GM23338 (cell line): ENCODE measurements around the gene UBE2L6. TPM values are rescaled to one million over a fixed set of nuclear protein-coding genes. Genes with fewer than 3 reads are reported as not detected.

Source experiments
- ATAC-seq: fragments of 200-7000 bp; cut with Tn5 transposase; 3 replicates; pipeline ENCODE4 v1.9.1; 2020
- DNase-seq: peaks from one replicate; pipeline ENCODE4 v3.0.0-alpha.2; 2015; ENCODE audit warnings: low spot score
- H2AFZ ChIP-seq: fragments of 200-600 bp; sonication (generic); 2 replicates; pipeline ENCODE4 v1.8.0; 2016; ENCODE audit warnings: antibody characterized with exemption, mild to moderate bottlenecking, moderate library complexity
- H3F3A ChIP-seq: fragments of 200-600 bp; sonication (generic); replicated peaks from 2 replicates; pipeline ENCODE4 v1.8.0; 2017; ENCODE audit warnings: antibody characterized with exemption, mixed run types, low read depth
- H3K27ac ChIP-seq: fragments of 200-600 bp; sonication (generic); 2 replicates; pipeline ENCODE4 v1.6.1; 2016; ENCODE audit warnings: low read depth
- H3K27me3 ChIP-seq: fragments of 200-600 bp; sonication (generic); 2 replicates; pipeline ENCODE4 v1.8.0; 2016; ENCODE audit warnings: mild to moderate bottlenecking, mixed run types, moderate library complexity; ENCODE audit not compliant: insufficient read depth
- H3K36me3 ChIP-seq: fragments of 200-600 bp; sonication (generic); 2 replicates; pipeline ENCODE4 v1.8.0; 2016; ENCODE audit warnings: mild to moderate bottlenecking; ENCODE audit not compliant: insufficient read depth
- H3K4me1 ChIP-seq: fragments of 200-600 bp; sonication (generic); 2 replicates; pipeline ENCODE4 v1.8.0; 2016; ENCODE audit warnings: mild to moderate bottlenecking, moderate library complexity; ENCODE audit not compliant: insufficient read depth
- H3K4me2 ChIP-seq: fragments of 200-600 bp; sonication (generic); 2 replicates; pipeline ENCODE4 v1.7.1; 2017; ENCODE audit warnings: mixed run types
- H3K4me3 ChIP-seq: fragments of 200-600 bp; sonication (generic); 2 replicates; pipeline ENCODE4 v1.6.1; 2016; ENCODE audit warnings: mixed run types
- H3K79me2 ChIP-seq: fragments of 200-600 bp; sonication (generic); replicated peaks from 2 replicates; pipeline ENCODE4 v1.8.0; 2017; ENCODE audit warnings: mild to moderate bottlenecking; ENCODE audit not compliant: insufficient read depth
- H3K9me2 ChIP-seq: fragments of 200-600 bp; sonication (generic); 2 replicates; pipeline ENCODE4 v1.8.0; 2017; ENCODE audit not compliant: insufficient read depth
- H4K20me1 ChIP-seq: fragments of 200-600 bp; sonication (generic); replicated peaks from 2 replicates; pipeline ENCODE4 v1.8.0; 2017; ENCODE audit warnings: mild to moderate bottlenecking; ENCODE audit not compliant: insufficient read depth
- H3K27ac Mint-ChIP-seq: 2 replicates; pipeline ENCODE4 v1.8.0; 2020; ENCODE audit warnings: inconsistent platforms, mild to moderate bottlenecking, moderate library complexity, mixed read lengths
- H3K27me3 Mint-ChIP-seq: 3 replicates; pipeline ENCODE4 v1.8.0; 2022; ENCODE audit warnings: low read depth, mild to moderate bottlenecking, moderate library complexity, mixed read lengths, inconsistent platforms; ENCODE audit not compliant: insufficient read depth, poor library complexity
- H3K36me3 Mint-ChIP-seq: 3 replicates; pipeline ENCODE4 v1.8.0; 2021; ENCODE audit warnings: low read depth, mild to moderate bottlenecking, inconsistent platforms, moderate library complexity, mixed read lengths
- H3K4me1 Mint-ChIP-seq: 3 replicates; pipeline ENCODE4 v1.8.0; 2020; ENCODE audit warnings: mild to moderate bottlenecking, inconsistent platforms, mixed read lengths
- H3K4me3 Mint-ChIP-seq: 3 replicates; pipeline ENCODE4 v1.8.0; 2021; ENCODE audit warnings: moderate library complexity, mild to moderate bottlenecking, inconsistent platforms, mixed read lengths
- H3K9me3 Mint-ChIP-seq: 3 replicates; pipeline ENCODE4 v1.8.0; 2020; ENCODE audit warnings: moderate library complexity, mild to moderate bottlenecking, inconsistent platforms, mixed read lengths
- CREB1 ChIP-seq: fragments of 250-450 bp; sonication (Bioruptor Pico); IDR thresholded peaks from 2 replicates; pipeline ENCODE4 v1.5.0; 2020; ENCODE audit warnings: low read depth, mild to moderate bottlenecking, moderate library complexity
- CTCF ChIP-seq, 2 experiments: fragments of 200-600 bp in 1 of 2; sonication (generic) in 1 of 2; conservative IDR thresholded peaks; 2 replicates each; pipeline versions ENCODE4 v1.5.1 to v1.6.1; 2016 to 2017; ENCODE audit warnings: antibody characterized with exemption in 2 of 2, low read depth in 2 of 2, mild to moderate bottlenecking in 2 of 2, moderate library complexity in 1 of 2
- EZH2 ChIP-seq: fragments of 200-600 bp; sonication (generic); IDR thresholded peaks from one replicate; pipeline ENCODE4 v1.8.0; 2017; ENCODE audit warnings: antibody characterized with exemption, mild to moderate bottlenecking, low read depth; ENCODE audit not compliant: unreplicated experiment
- EZH2phosphoT487 ChIP-seq: fragments of 200-600 bp; sonication (generic); IDR thresholded peaks from one replicate; pipeline ENCODE4 v1.8.1; 2018; ENCODE audit warnings: antibody characterized with exemption; ENCODE audit not compliant: unreplicated experiment
- JUNB ChIP-seq: IDR thresholded peaks from one replicate; pipeline ENCODE4 v1.6.1; 2016; ENCODE audit warnings: antibody characterized with exemption; ENCODE audit not compliant: unreplicated experiment
- NANOG ChIP-seq: IDR thresholded peaks from 2 replicates; pipeline ENCODE4 v1.6.1; 2016; ENCODE audit warnings: antibody characterized with exemption, borderline replicate concordance
- POLR2AphosphoS5 ChIP-seq: IDR thresholded peaks from 2 replicates; pipeline ENCODE4 v1.6.1; 2016; ENCODE audit warnings: antibody characterized with exemption, low read depth
- REST ChIP-seq: IDR thresholded peaks from one replicate; pipeline ENCODE4 v1.6.1; 2018; ENCODE audit warnings: antibody characterized with exemption; ENCODE audit not compliant: unreplicated experiment
- STAT1 ChIP-seq: IDR thresholded peaks from one replicate; pipeline ENCODE4 v1.6.1; 2016; ENCODE audit warnings: antibody characterized with exemption; ENCODE audit not compliant: unreplicated experiment
- ZNF114 ChIP-seq: fragments of 250-450 bp; sonication (Bioruptor Pico); IDR thresholded peaks from 2 replicates; pipeline ENCODE4 v1.5.0; 2020; ENCODE audit warnings: mild to moderate bottlenecking, moderate library complexity
- ZNF331 ChIP-seq: fragments of 250-450 bp; sonication (Bioruptor Pico); IDR thresholded peaks from 2 replicates; pipeline ENCODE4 v1.5.0; 2020; ENCODE audit warnings: low read depth, mild to moderate bottlenecking, moderate library complexity
- polyA plus RNA-seq: library from polyadenylated mRNA; unstranded; fragments of >200 nt; fragmentation: Nextera tagmentation; extraction: Ambion mirVana; gene quantifications from 2 replicates; pipeline ENCODE4 v1.2.1, GENCODE V29; 2016
- total RNA-seq: library from RNA; depleted of rRNA; stranded (reverse); fragments of >200 nt; shearing (Covaris generic); gene quantifications from 2 replicates; pipeline ENCODE4 v1.2.3, GENCODE V29; 2014
- TF ChIP-seq, protein P1 (sequence below): IDR thresholded peaks from 2 replicates; pipeline ENCODE4 v1.6.1; 2016; ENCODE audit warnings: antibody characterized with exemption
- TF ChIP-seq, protein P2 (sequence below): fragments of 250-450 bp; sonication (Bioruptor Pico); IDR thresholded peaks from 2 replicates; pipeline ENCODE4 v1.5.0; 2020; ENCODE audit warnings: mild to moderate bottlenecking, moderate library complexity

The UBE2L6 gene
- total and polyA plus RNA-seq, 2 experiments from 2014 or later, result 46.0 to 52.0 TPM

GRCh38 chr11:57508341-57509170 lies 58.9 kb downstream of the UBE2L6 start:
- H3K27ac ChIP-seq, result no peak overlapping the region
- peaks cover 1% of the 10 kb centered on the region for H3K27me3 Mint-ChIP-seq
- H3K4me2 ChIP-seq, result no peak overlapping the region
- H3K79me2 ChIP-seq, result peaks cover 55% of the 10 kb centered on the region
- DNase-seq (no peak), ATAC-seq (no peak)
- 0 out of 2 replicates have a peak, but pooled peaks cover 9% of the 10 kb centered on the region for H3F3A ChIP-seq
- H3K4me1 ChIP-seq, result peaks cover 10% of the 10 kb centered on the region
- H3K27me3 ChIP-seq, result no peaks in the 10 kb centered on the region
- no peak overlapping the region for H3K4me3 Mint-ChIP-seq
- no peaks in the 10 kb centered on the region for H3K9me3 Mint-ChIP-seq
- H3K27ac Mint-ChIP-seq, result peak overlapping the region; percentile 48; the same call in 1 of the 2 replicates
- H4K20me1 ChIP-seq, result peaks cover 9% of the 10 kb centered on the region; the same call in 1 of the 2 replicates
- no peaks in the 10 kb centered on the region for H3K9me2 ChIP-seq
- H3K4me3 ChIP-seq, result no peak overlapping the region
- TF ChIP-seq STAT1 (no peak), ZNF114 (CRISPR knock-in tag) (no peak), CTCF (conservative IDR thresholded peaks at IDR 0.05; ENCODE audit: low read depth in 2 of 2) (no peak), ZNF331 (CRISPR knock-in tag) (no peak), REST (no peak), EZH2phosphoT487 (no peak), CREB1 (CRISPR knock-in tag) (no peak), POLR2AphosphoS5 (no peak), EZH2 (no peak), JUNB (no peak), NANOG (no peak)
- TF ChIP-seq, protein P1, sequence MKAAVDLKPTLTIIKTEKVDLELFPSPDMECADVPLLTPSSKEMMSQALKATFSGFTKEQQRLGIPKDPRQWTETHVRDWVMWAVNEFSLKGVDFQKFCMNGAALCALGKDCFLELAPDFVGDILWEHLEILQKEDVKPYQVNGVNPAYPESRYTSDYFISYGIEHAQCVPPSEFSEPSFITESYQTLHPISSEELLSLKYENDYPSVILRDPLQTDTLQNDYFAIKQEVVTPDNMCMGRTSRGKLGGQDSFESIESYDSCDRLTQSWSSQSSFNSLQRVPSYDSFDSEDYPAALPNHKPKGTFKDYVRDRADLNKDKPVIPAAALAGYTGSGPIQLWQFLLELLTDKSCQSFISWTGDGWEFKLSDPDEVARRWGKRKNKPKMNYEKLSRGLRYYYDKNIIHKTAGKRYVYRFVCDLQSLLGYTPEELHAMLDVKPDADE, result no peak
- TF ChIP-seq, protein P2, sequence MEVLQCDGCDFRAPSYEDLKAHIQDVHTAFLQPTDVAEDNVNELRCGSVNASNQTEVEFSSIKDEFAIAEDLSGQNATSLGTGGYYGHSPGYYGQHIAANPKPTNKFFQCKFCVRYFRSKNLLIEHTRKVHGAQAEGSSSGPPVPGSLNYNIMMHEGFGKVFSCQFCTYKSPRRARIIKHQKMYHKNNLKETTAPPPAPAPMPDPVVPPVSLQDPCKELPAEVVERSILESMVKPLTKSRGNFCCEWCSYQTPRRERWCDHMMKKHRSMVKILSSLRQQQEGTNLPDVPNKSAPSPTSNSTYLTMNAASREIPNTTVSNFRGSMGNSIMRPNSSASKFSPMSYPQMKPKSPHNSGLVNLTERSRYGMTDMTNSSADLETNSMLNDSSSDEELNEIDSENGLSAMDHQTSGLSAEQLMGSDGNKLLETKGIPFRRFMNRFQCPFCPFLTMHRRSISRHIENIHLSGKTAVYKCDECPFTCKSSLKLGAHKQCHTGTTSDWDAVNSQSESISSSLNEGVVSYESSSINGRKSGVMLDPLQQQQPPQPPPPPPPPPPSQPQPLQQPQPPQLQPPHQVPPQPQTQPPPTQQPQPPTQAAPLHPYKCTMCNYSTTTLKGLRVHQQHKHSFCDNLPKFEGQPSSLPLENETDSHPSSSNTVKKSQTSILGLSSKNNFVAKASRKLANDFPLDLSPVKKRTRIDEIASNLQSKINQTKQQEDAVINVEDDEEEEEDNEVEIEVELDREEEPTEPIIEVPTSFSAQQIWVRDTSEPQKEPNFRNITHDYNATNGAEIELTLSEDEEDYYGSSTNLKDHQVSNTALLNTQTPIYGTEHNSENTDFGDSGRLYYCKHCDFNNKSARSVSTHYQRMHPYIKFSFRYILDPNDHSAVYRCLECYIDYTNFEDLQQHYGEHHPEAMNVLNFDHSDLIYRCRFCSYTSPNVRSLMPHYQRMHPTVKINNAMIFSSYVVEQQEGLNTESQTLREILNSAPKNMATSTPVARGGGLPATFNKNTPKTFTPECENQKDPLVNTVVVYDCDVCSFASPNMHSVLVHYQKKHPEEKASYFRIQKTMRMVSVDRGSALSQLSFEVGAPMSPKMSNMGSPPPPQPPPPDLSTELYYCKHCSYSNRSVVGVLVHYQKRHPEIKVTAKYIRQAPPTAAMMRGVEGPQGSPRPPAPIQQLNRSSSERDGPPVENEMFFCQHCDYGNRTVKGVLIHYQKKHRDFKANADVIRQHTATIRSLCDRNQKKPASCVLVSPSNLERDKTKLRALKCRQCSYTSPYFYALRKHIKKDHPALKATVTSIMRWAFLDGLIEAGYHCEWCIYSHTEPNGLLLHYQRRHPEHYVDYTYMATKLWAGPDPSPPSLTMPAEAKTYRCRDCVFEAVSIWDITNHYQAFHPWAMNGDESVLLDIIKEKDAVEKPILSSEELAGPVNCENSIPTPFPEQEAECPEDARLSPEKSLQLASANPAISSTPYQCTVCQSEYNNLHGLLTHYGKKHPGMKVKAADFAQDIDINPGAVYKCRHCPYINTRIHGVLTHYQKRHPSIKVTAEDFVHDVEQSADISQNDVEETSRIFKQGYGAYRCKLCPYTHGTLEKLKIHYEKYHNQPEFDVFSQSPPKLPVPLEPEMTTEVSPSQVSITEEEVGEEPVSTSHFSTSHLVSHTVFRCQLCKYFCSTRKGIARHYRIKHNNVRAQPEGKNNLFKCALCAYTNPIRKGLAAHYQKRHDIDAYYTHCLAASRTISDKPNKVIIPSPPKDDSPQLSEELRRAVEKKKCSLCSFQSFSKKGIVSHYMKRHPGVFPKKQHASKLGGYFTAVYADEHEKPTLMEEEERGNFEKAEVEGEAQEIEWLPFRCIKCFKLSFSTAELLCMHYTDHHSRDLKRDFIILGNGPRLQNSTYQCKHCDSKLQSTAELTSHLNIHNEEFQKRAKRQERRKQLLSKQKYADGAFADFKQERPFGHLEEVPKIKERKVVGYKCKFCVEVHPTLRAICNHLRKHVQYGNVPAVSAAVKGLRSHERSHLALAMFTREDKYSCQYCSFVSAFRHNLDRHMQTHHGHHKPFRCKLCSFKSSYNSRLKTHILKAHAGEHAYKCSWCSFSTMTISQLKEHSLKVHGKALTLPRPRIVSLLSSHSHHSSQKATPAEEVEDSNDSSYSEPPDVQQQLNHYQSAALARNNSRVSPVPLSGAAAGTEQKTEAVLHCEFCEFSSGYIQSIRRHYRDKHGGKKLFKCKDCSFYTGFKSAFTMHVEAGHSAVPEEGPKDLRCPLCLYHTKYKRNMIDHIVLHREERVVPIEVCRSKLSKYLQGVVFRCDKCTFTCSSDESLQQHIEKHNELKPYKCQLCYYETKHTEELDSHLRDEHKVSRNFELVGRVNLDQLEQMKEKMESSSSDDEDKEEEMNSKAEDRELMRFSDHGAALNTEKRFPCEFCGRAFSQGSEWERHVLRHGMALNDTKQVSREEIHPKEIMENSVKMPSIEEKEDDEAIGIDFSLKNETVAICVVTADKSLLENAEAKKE, result no peak
- no peak overlapping the region for H2AFZ ChIP-seq
- H3K36me3 ChIP-seq, result no peaks in the 10 kb centered on the region
- H3K4me1 Mint-ChIP-seq, result peaks cover 21% of the 10 kb centered on the region
- H3K36me3 Mint-ChIP-seq, result peaks cover 38% of the 10 kb centered on the region
